Lower lobe of right lung (tissue), 2 donors: ENCODE measurements around the gene COPS2. TPM values are rescaled to one million over a fixed set of nuclear protein-coding genes. Genes with fewer than 3 reads are reported as not detected.

Source experiments
- ATAC-seq, 2 donors: fragments of 200-7000 bp; cut with Tn5 transposase; one replicate each; pipeline ENCODE4 v1.9.1; 2020 to 2022; ENCODE audit warnings: mild to moderate bottlenecking in 2 of 2, moderate library complexity in 2 of 2
- DNase-seq: peaks from one replicate; pipeline ENCODE4 v3.0.0-alpha.2; 2020
- H3K27ac ChIP-seq: fragments of 200-600 bp; one replicate; pipeline ENCODE4 v1.8.0; 2022
- H3K27me3 ChIP-seq: fragments of 200-600 bp; one replicate; pipeline ENCODE4 v1.8.0; 2022; ENCODE audit warnings: low read depth
- H3K36me3 ChIP-seq: fragments of 200-600 bp; one replicate; pipeline ENCODE4 v1.8.0; 2022; ENCODE audit warnings: mild to moderate bottlenecking
- H3K4me1 ChIP-seq: fragments of 200-600 bp; one replicate; pipeline ENCODE4 v1.8.0; 2022
- H3K4me3 ChIP-seq: fragments of 200-600 bp; one replicate; pipeline ENCODE4 v1.8.0; 2022; ENCODE audit warnings: mild to moderate bottlenecking
- H3K9me3 ChIP-seq: fragments of 200-600 bp; one replicate; pipeline ENCODE4 v1.8.0; 2022
- CTCF ChIP-seq: fragments of 200-600 bp; IDR thresholded peaks from one replicate; pipeline ENCODE4 v1.8.0; 2022; ENCODE audit warnings: antibody characterized with exemption, mild to moderate bottlenecking
- intact Hi-C: fragments of 100-400 bp; cut with DNase I; formaldehyde crosslinking; loops from one replicate; pipeline ENCODE4 v1.11.0; 2022
- total RNA-seq: library from RNA; stranded (reverse); fragmentation: NEBNext Ultra II Directional; extraction: Animal tissue kit (Norgen Biotek cat#: 25700); gene quantifications from one replicate; pipeline ENCODE4 v1.2.1, GENCODE V29; 2021
- donor health status: DM: no; HTN: yes; CAD: no; lungs with severe emphysema.

The COPS2 gene
- total RNA-seq, 1 donor from 2014 or later, result 55.6 TPM

- no peak for ATAC-seq
- no peak for DNase-seq
- intact Hi-C loops, result no loop called here
- Histone ChIP-seq H3K36me3 (no peaks in the 10 kb centered on the region), H3K27me3 (no peaks in the 10 kb centered on the region), H3K27ac (peak overlapping the region; percentile 90), H3K9me3 (no peaks in the 10 kb centered on the region), H3K4me1 (peaks cover 42% of the 10 kb centered on the region), H3K4me3 (peak overlapping the region; percentile 97)
- TF ChIP-seq CTCF, result no peak
Measured at GRCh38 chr15:49154799-49155109, 645 bp downstream of the COPS2 start.

GRCh38 chr15:49154359-49154758, 1.0 kb downstream of the COPS2 start:
- peaks cover 46% of the 10 kb centered on the region for H3K4me1 ChIP-seq
- intact Hi-C loops, result no loop called here

GRCh38 chr15:49152552-49153312, 2.7 kb downstream of the COPS2 start:
- Histone ChIP-seq H3K4me1 (peaks cover 62% of the 10 kb centered on the region), H3K27ac (no peak overlapping the region), H3K4me3 (no peak overlapping the region), H3K36me3 (no peaks in the 10 kb centered on the region), H3K27me3 (no peaks in the 10 kb centered on the region), H3K9me3 (no peaks in the 10 kb centered on the region)
- intact Hi-C loops, result no loop called here
- no peak for TF ChIP-seq CTCF
- DNase-seq, result no peak
- ATAC-seq, result no peak

More at GRCh38 chr15:49154359-49154758, 1.0 kb downstream of the COPS2 start:
- Histone ChIP-seq H3K36me3 (no peaks in the 10 kb centered on the region), H3K9me3 (no peaks in the 10 kb centered on the region), H3K27me3 (no peaks in the 10 kb centered on the region), H3K27ac (peak overlapping the region; percentile 90), H3K4me3 (peak overlapping the region; percentile 97)
- no peak for TF ChIP-seq CTCF
- no peak for ATAC-seq
- no peak for DNase-seq

- Histone ChIP-seq H3K9me3 (no peaks in the 10 kb centered on the region), H3K36me3 (no peaks in the 10 kb centered on the region), H3K27ac (no peak overlapping the region), H3K4me3 (no peak overlapping the region), H3K4me1 (peaks cover 61% of the 10 kb centered on the region), H3K27me3 (no peaks in the 10 kb centered on the region)
- ATAC-seq (no peak), DNase-seq (no peak)
- no peak for TF ChIP-seq CTCF
- intact Hi-C loops, result no loop called here
Measured at GRCh38 chr15:49151831-49152230, 3.6 kb downstream of the COPS2 start.

- no peak overlapping the region for H3K27ac ChIP-seq
- no peak for DNase-seq
- H3K4me1 ChIP-seq, result peaks cover 58% of the 10 kb centered on the region
- ATAC-seq, result no peak
- intact Hi-C loops, result loop anchor here (10.0 kb wide), 1 partner anchor 284 kb away; no protein-coding TSS in a partner anchor
- TF ChIP-seq CTCF, result no peak
- no peaks in the 10 kb centered on the region for H3K9me3 ChIP-seq
- H3K4me3 ChIP-seq, result no peak overlapping the region
- H3K36me3 ChIP-seq, result peaks cover 14% of the 10 kb centered on the region
- H3K27me3 ChIP-seq, result no peaks in the 10 kb centered on the region
Measured at GRCh38 chr15:49148727-49149126, 6.7 kb downstream of the COPS2 start.
